KBM-7 (cell line): ENCODE results near the gene H2AZ2.
A peak's percentile ranks its signal among the peaks of the same experiment; 100 is the strongest.

Experiments used
- DNase-seq: peaks from one replicate; pipeline ENCODE4 v3.0.0-alpha.2; 2015
- in situ Hi-C: fragments of 300-500 bp; cut with MboI; formaldehyde crosslinking; loops from 2 replicates; pipeline ENCODE4 v1.14.3; 2020; ENCODE audit warnings: low sequenced_read_pairs, low pct_unique_long_range_greater_than_20kb, mixed read lengths

Gene H2AZ2

GRCh38 chr7:44847920-44848634, at the start of gene H2AZ2:
TSS of gene H2AZ2 (minus strand) at chr7:44848087. CDS start at chr7:44847971, 116 bp downstream.
- peak; percentile 100 for DNase-seq
- in situ Hi-C loops: no loop called here

- in situ Hi-C loops: no loop called here
- no peak for DNase-seq
These were observed 49.4 kb upstream of the H2AZ2 start for GRCh38 chr7:44897309-44897708.

GRCh38 chr7:44894888-44895580, 47.1 kb upstream of the H2AZ2 start:
- in situ Hi-C loops: no loop called here
- no peak for DNase-seq

- peak; percentile 40 for DNase-seq
- in situ Hi-C loops: no loop called here
These were observed 45.9 kb upstream of the H2AZ2 start for GRCh38 chr7:44893710-44894234.

- no peak for DNase-seq
- in situ Hi-C loops: no loop called here
These were observed 43.9 kb upstream of the H2AZ2 start for GRCh38 chr7:44891791-44892190.

- in situ Hi-C loops: no loop called here
- DNase-seq: no peak
These were observed 43.5 kb upstream of the H2AZ2 start for GRCh38 chr7:44891372-44891771.

GRCh38 chr7:44889086-44889781, 41.3 kb upstream of the H2AZ2 start:
- DNase-seq: no peak
- in situ Hi-C loops: no loop called here

- in situ Hi-C loops: no loop called here
- no peak for DNase-seq
These were observed 39.4 kb upstream of the H2AZ2 start for GRCh38 chr7:44887293-44887692.

GRCh38 chr7:44885394-44886317, 37.8 kb upstream of the H2AZ2 start, which contains the start of gene PURB:
TSS of gene PURB (minus strand) at chr7:44885530. CDS start at chr7:44885348, 182 bp downstream.
- peak; percentile 95 for DNase-seq
- in situ Hi-C loops: no loop called here

GRCh38 chr7:44884621-44885393, 36.9 kb upstream of the H2AZ2 start:
- peak; percentile 54 for DNase-seq

GRCh38 chr7:44883961-44884620, 36.2 kb upstream of the H2AZ2 start:
- DNase-seq: no peak
- in situ Hi-C loops: no loop called here

More at GRCh38 chr7:44884621-44885393, 36.9 kb upstream of the H2AZ2 start:
- in situ Hi-C loops: no loop called here

GRCh38 chr7:44882899-44883298, 35.0 kb upstream of the H2AZ2 start:
- DNase-seq: no peak
- in situ Hi-C loops: no loop called here

GRCh38 chr7:44881610-44882009, 33.7 kb upstream of the H2AZ2 start:
- DNase-seq: peak; percentile 56
- in situ Hi-C loops: no loop called here

GRCh38 chr7:44881066-44881600, 33.2 kb upstream of the H2AZ2 start:
- no peak for DNase-seq
- in situ Hi-C loops: no loop called here

GRCh38 chr7:44880317-44881018, 32.6 kb upstream of the H2AZ2 start:
- peak; percentile 23 for DNase-seq
- in situ Hi-C loops: no loop called here

GRCh38 chr7:44876393-44876792, 28.5 kb upstream of the H2AZ2 start:
- in situ Hi-C loops: no loop called here

GRCh38 chr7:44875241-44875640, 27.4 kb upstream of the H2AZ2 start:
- in situ Hi-C loops: no loop called here
- no peak for DNase-seq

More at GRCh38 chr7:44876393-44876792, 28.5 kb upstream of the H2AZ2 start:
- no peak for DNase-seq
